ENCODE data around the gene PSD4. TPM values are rescaled to one million over a fixed set of nuclear protein-coding genes. Genes with fewer than 3 reads are reported as not detected.

The PSD4 gene
- total RNA-seq, 1 experiment from 2014 or later, result 1.0 TPM

DNA sequence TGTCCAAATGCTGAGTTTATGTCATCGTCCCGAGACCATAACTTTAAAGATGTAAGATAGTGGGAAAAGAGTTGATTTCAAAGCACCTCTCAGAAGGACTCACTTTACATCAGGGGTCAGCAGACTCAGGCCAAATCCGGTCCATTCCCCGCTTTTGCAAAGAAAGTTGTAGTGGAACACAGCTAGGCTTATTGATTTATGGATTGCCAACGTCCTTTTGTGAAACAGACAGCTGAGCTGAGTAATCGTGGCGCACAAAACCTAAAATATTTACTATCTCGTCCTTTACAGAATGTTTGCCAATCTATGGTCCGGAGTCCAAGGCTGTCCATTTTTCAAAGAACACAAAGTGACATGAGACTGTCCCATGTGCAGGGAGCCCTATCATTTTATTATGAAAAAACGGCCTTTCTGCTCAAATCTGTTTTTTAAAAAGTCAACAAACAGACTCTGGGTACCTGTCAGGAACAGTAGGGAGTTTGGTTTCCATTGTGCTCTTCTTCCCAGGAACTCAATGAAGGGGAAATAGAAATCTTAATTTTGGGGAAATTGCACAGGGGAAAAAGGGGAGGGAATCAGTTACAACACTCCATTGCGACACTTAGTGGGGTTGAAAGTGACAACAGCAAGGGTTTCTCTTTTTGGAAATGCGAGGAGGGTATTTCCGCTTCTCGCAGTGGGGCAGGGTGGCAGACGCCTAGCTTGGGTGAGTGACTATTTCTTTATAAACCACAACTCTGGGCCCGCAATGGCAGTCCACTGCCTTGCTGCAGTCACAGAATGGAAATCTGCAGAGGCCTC is 46.7 kb upstream of the PSD4 start, which contains the start of gene IL1RN:
IL1RN (plus strand) TSS at position 754 of the 801 bp plus-strand sequence; CDS start at position 781, 27 bp downstream.
- no peak within 1 kb of the TSS for H2BK5ac ChIP-seq (ENCODE audit: insufficient read length, low read length)
- no peak within 1 kb of the TSS for H4K5ac ChIP-seq (ENCODE audit: insufficient read length, low read depth, low read length)
- no peaks in the 10 kb centered on the region for H3K9me3 ChIP-seq (ENCODE audit: control insufficient read depth, low read depth, low read length)
- H2AFZ ChIP-seq (ENCODE audit: low read length), result no peak within 1 kb of the TSS
- no peak within 1 kb of the TSS for H3K4me2 ChIP-seq (ENCODE audit: insufficient read depth, insufficient read length, low read length)
- no peaks in the 10 kb centered on the region for H3K4me1 ChIP-seq (ENCODE audit: insufficient read depth, low read length)
- H3K4ac ChIP-seq (ENCODE audit: low read depth, low read length), result no peak within 1 kb of the TSS
- no peak within 1 kb of the TSS for H3T11ph ChIP-seq (ENCODE audit: low read length)
- H4K20me1 ChIP-seq (ENCODE audit: control insufficient read depth, insufficient read depth, insufficient read length), result no peaks in the 10 kb centered on the region
- Mint-ChIP-seq H3K27me3 (ENCODE audit: low read depth) (peaks cover 5% of the 10 kb centered on the region), H3K36me3 (ENCODE audit: insufficient read depth in 1 of 3, low read depth in 3 of 3) (no peaks in the 10 kb centered on the region), H3K9me3 (no peaks in the 10 kb centered on the region), H3K4me3 (no peak within 1 kb of the TSS), H3K27ac (no peak within 1 kb of the TSS), H3K4me1 (no peaks in the 10 kb centered on the region)
- no peak within 1 kb of the TSS for H2AK5ac ChIP-seq (ENCODE audit: insufficient read length, low read length)
- TF ChIP-seq CTCF (conservative IDR thresholded peaks at IDR 0.05), result no peak
- DNase-seq, result no peak
- H3K27me3 ChIP-seq (ENCODE audit: insufficient read depth, low read length), result no peaks in the 10 kb centered on the region
- no peaks in the 10 kb centered on the region for H3K79me1 ChIP-seq (ENCODE audit: insufficient read depth, low read depth, low read length, poor library complexity, severe bottlenecking)
- no peak within 1 kb of the TSS for H3K14ac ChIP-seq (ENCODE audit: insufficient read depth, low read length)
- H2BK20ac ChIP-seq (ENCODE audit: low read depth, low read length, poor library complexity, severe bottlenecking), result no peak within 1 kb of the TSS
- no peak within 1 kb of the TSS for H3K27ac ChIP-seq (ENCODE audit: insufficient read length, low read depth, low read length)
- no peak within 1 kb of the TSS for H2BK12ac ChIP-seq (ENCODE audit: insufficient read length, low read depth, low read length)
- H3K56ac ChIP-seq (ENCODE audit: insufficient read length, low read depth, low read length), result no peak within 1 kb of the TSS
- H3K23ac ChIP-seq (ENCODE audit: insufficient read length, low read depth, low read length), result no peak within 1 kb of the TSS
- no peak within 1 kb of the TSS for H4K91ac ChIP-seq (ENCODE audit: insufficient read length, low read depth, low read length)
- H3K9ac ChIP-seq (ENCODE audit: extremely low read depth, insufficient read length, low read length), result no peak within 1 kb of the TSS
- H3K18ac ChIP-seq (ENCODE audit: insufficient read length, low read depth, low read length), result no peak within 1 kb of the TSS
- no peak within 1 kb of the TSS for H2BK120ac ChIP-seq (ENCODE audit: low read depth, low read length, poor library complexity, severe bottlenecking)
- no peak within 1 kb of the TSS for H4K8ac ChIP-seq (replicated peaks; ENCODE audit: insufficient read length, low read depth, low read length)
- no peaks in the 10 kb centered on the region for H3K79me2 ChIP-seq (ENCODE audit: insufficient read depth, low read length)
- no peak within 1 kb of the TSS for H2BK15ac ChIP-seq (ENCODE audit: low read depth, low read length)
- no CpG with 5 or more reads among the region's 16 CpGs for WGBS (ENCODE audit: extremely low coverage, insufficient read length, low lambda C conversion rate)
- no peaks in the 10 kb centered on the region for H3K23me2 ChIP-seq (ENCODE audit: insufficient read length, low read depth, low read length, poor library complexity, severe bottlenecking)
